Upper lobe of right lung (tissue), 1 donor: ENCODE measurements around the gene NDUFA11. TPM values are rescaled to one million over a fixed set of nuclear protein-coding genes. Genes with fewer than 3 reads are reported as not detected.

ENCODE experiments used
- ATAC-seq: fragments of 200-7000 bp; cut with Tn5 transposase; one replicate; pipeline ENCODE4 v1.9.1; 2020; ENCODE audit warnings: mild to moderate bottlenecking, moderate library complexity
- DNase-seq: peaks from one replicate; pipeline ENCODE4 v3.0.0-alpha.2; 2020
- H3K27ac ChIP-seq: fragments of 200-600 bp; one replicate; pipeline ENCODE4 v1.8.0; 2022
- H3K27me3 ChIP-seq: fragments of 200-600 bp; one replicate; pipeline ENCODE4 v1.8.0; 2022; ENCODE audit warnings: mild to moderate bottlenecking
- H3K36me3 ChIP-seq: fragments of 200-600 bp; one replicate; pipeline ENCODE4 v1.8.0; 2022
- H3K4me1 ChIP-seq: fragments of 200-600 bp; one replicate; pipeline ENCODE4 v1.8.0; 2022
- H3K4me3 ChIP-seq: fragments of 200-600 bp; one replicate; pipeline ENCODE4 v1.8.0; 2022; ENCODE audit warnings: mild to moderate bottlenecking
- H3K9me3 ChIP-seq: fragments of 200-600 bp; one replicate; pipeline ENCODE4 v1.8.0; 2022
- CTCF ChIP-seq: fragments of 200-600 bp; IDR thresholded peaks from one replicate; pipeline ENCODE4 v1.8.0; 2022; ENCODE audit warnings: antibody characterized with exemption
- intact Hi-C: fragments of 100-400 bp; cut with DNase I; formaldehyde crosslinking; loops from one replicate; pipeline ENCODE4 v1.11.0; 2022
- total RNA-seq: library from RNA; stranded (reverse); fragmentation: NEBNext Ultra II Directional; extraction: Animal tissue kit (Norgen Biotek cat#: 25700); gene quantifications from one replicate; pipeline ENCODE4 v1.2.1, GENCODE V29; 2021
- donor health status: DM: no; HTN: yes; CAD: no; lungs with severe emphysema.

Gene NDUFA11
- total RNA-seq, 1 donor from 2014 or later: 134 TPM

- DNase-seq (no peak), ATAC-seq (no peak)
- no peak for TF ChIP-seq CTCF
- peaks cover 3% of the 10 kb centered on the region for H3K4me1 ChIP-seq
- H3K27ac ChIP-seq: no peak overlapping the region
- intact Hi-C loops: no loop called here
- no peaks in the 10 kb centered on the region for H3K9me3 ChIP-seq
- H3K4me3 ChIP-seq: no peak overlapping the region
- peaks cover 18% of the 10 kb centered on the region for H3K36me3 ChIP-seq
- no peaks in the 10 kb centered on the region for H3K27me3 ChIP-seq
These were observed 6.2 kb downstream of the NDUFA11 start for GRCh38 chr19:5897189-5897969.

GRCh38 chr19:5896365-5897076 lies 7.1 kb downstream of the NDUFA11 start:
- peaks cover 7% of the 10 kb centered on the region for H3K27me3 ChIP-seq
- ATAC-seq (no peak), DNase-seq (no peak)
- intact Hi-C loops: no loop called here
- H3K27ac ChIP-seq: no peak overlapping the region
- TF ChIP-seq CTCF: no peak
- H3K4me3 ChIP-seq: no peak overlapping the region
- H3K9me3 ChIP-seq: no peaks in the 10 kb centered on the region
- H3K36me3 ChIP-seq: peaks cover 18% of the 10 kb centered on the region
- no peaks in the 10 kb centered on the region for H3K4me1 ChIP-seq

- Histone ChIP-seq H3K4me3 (no peak overlapping the region), H3K27ac (no peak overlapping the region), H3K27me3 (peaks cover 8% of the 10 kb centered on the region), H3K4me1 (no peaks in the 10 kb centered on the region), H3K9me3 (no peaks in the 10 kb centered on the region), H3K36me3 (peaks cover 18% of the 10 kb centered on the region)
- ATAC-seq (no peak), DNase-seq (no peak)
- intact Hi-C loops: no loop called here
- no peak for TF ChIP-seq CTCF
These were observed 7.7 kb downstream of the NDUFA11 start for GRCh38 chr19:5895890-5896289.

GRCh38 chr19:5895409-5895808 lies 8.2 kb downstream of the NDUFA11 start:
- ATAC-seq (no peak), DNase-seq (no peak)
- H3K4me1 ChIP-seq: no peaks in the 10 kb centered on the region
- H3K4me3 ChIP-seq: no peak overlapping the region
- peaks cover 11% of the 10 kb centered on the region for H3K27me3 ChIP-seq
- no peak overlapping the region for H3K27ac ChIP-seq
- intact Hi-C loops: no loop called here
- peaks cover 18% of the 10 kb centered on the region for H3K36me3 ChIP-seq
- no peaks in the 10 kb centered on the region for H3K9me3 ChIP-seq
- TF ChIP-seq CTCF: no peak

- intact Hi-C loops: no loop called here
- Histone ChIP-seq H3K36me3 (peaks cover 18% of the 10 kb centered on the region), H3K9me3 (no peaks in the 10 kb centered on the region), H3K27ac (no peak overlapping the region), H3K27me3 (peaks cover 11% of the 10 kb centered on the region), H3K4me3 (no peak overlapping the region), H3K4me1 (no peaks in the 10 kb centered on the region)
- ATAC-seq: no peak
- no peak for DNase-seq
- TF ChIP-seq CTCF: no peak
These were observed 8.8 kb downstream of the NDUFA11 start for GRCh38 chr19:5894704-5895349.
